PC-9 (cell line): ENCODE measurements around the gene POMGNT2. TPM values are rescaled to one million over a fixed set of nuclear protein-coding genes. Genes with fewer than 3 reads are reported as not detected.

ENCODE experiments used
- BruUV-seq: library from RNA; stranded (reverse); fragments of 400-500 nt; replicated peaks from 2 replicates; lab custom pipeline; 2021; lab: Mats Ljungman, UMichigan
- CTCF ChIA-PET: fragments of 300-600 bp; sonication (Branson Sonifier 250); formaldehyde crosslinking; loops from one replicate; lab custom pipeline; 2022; ENCODE audit warnings: antibody characterized with exemption; lab: Charles Lee
- POLR2A ChIA-PET: fragments of 300-600 bp; sonication (Branson Sonifier 250); formaldehyde crosslinking; loops from one replicate; lab custom pipeline; 2022; ENCODE audit warnings: antibody characterized with exemption; ENCODE audit not compliant: unreplicated experiment; lab: Charles Lee
- DNase-seq, 2 experiments: peaks; one replicate each; pipeline versions ENCODE4 v3.0.0 to v3.0.0-alpha.2; 2015 to 2022; ENCODE audit warnings: mixed read lengths in 1 of 2
- H2AFZ ChIP-seq: fragments of 200-600 bp; sonication (generic); 2 replicates; pipeline ENCODE4 v1.8.1; 2017; ENCODE audit warnings: antibody characterized with exemption
- H3F3A ChIP-seq: fragments of 200-600 bp; sonication (generic); 2 replicates; pipeline ENCODE4 v1.8.1; 2017; ENCODE audit warnings: antibody characterized with exemption, mild to moderate bottlenecking, low read depth; ENCODE audit not compliant: insufficient read depth
- H3K27ac ChIP-seq: fragments of 200-600 bp; sonication (generic); 2 replicates; pipeline ENCODE4 v1.6.1; 2016; ENCODE audit warnings: mixed run types
- H3K27me3 ChIP-seq: fragments of 200-600 bp; sonication (generic); 2 replicates; pipeline ENCODE4 v1.6.1; 2016; ENCODE audit warnings: low read depth, mixed run types; ENCODE audit not compliant: insufficient read depth
- H3K36me3 ChIP-seq: fragments of 200-600 bp; sonication (generic); 2 replicates; pipeline ENCODE4 v1.6.1; 2016; ENCODE audit warnings: low read depth, mixed run types
- H3K4me1 ChIP-seq: fragments of 200-600 bp; sonication (generic); replicated peaks from 2 replicates; pipeline ENCODE4 v1.6.1; 2016; ENCODE audit warnings: mixed run types; ENCODE audit not compliant: insufficient read depth
- H3K4me2 ChIP-seq: fragments of 200-600 bp; sonication (generic); 2 replicates; pipeline ENCODE4 v1.6.1; 2017; ENCODE audit warnings: mixed run types
- H3K4me3 ChIP-seq: fragments of 200-600 bp; sonication (generic); 2 replicates; pipeline ENCODE4 v1.6.1; 2016; ENCODE audit warnings: mixed run types
- H3K79me2 ChIP-seq: fragments of 200-600 bp; sonication (generic); 2 replicates; pipeline ENCODE4 v1.6.1; 2017; ENCODE audit warnings: low read depth, mixed run types
- H3K9me2 ChIP-seq: fragments of 200-600 bp; sonication (generic); 2 replicates; pipeline ENCODE4 v1.8.1; 2017; ENCODE audit warnings: mild to moderate bottlenecking; ENCODE audit not compliant: insufficient read depth
- H3K9me3 ChIP-seq: fragments of 200-600 bp; sonication (generic); 2 replicates; pipeline ENCODE4 v1.8.1; 2016; ENCODE audit warnings: low read depth; ENCODE audit not compliant: insufficient read depth
- H4K20me1 ChIP-seq: fragments of 200-600 bp; sonication (generic); 2 replicates; pipeline ENCODE4 v1.8.1; 2017; ENCODE audit not compliant: insufficient read depth
- CTCF ChIP-seq: fragments of 200-600 bp; sonication (generic); conservative IDR thresholded peaks from 2 replicates; pipeline ENCODE4 v1.6.1; 2017; ENCODE audit warnings: mixed run types, antibody characterized with exemption, mild to moderate bottlenecking, moderate library complexity
- EZH2 ChIP-seq: fragments of 200-600 bp; sonication (generic); IDR thresholded peaks from 2 replicates; pipeline ENCODE4 v1.8.0; 2017; ENCODE audit warnings: antibody characterized with exemption, low read depth
- intact Hi-C: fragments of 100-400 bp; cut with micrococcal nuclease; formaldehyde crosslinking; loops from one replicate; pipeline ENCODE4 v1.10.0; 2022; ENCODE audit not compliant: unreplicated experiment
- total RNA-seq: library from RNA; stranded (reverse); gene quantifications from 2 replicates; pipeline ENCODE4 v1.2.3, GENCODE V29; 2021

Gene POMGNT2
- total RNA-seq, 1 experiment from 2014 or later = 17.2 TPM

GRCh38 chr3:43034200-43034599, 71.7 kb downstream of the POMGNT2 start:
- Histone ChIP-seq H3F3A (no peaks in the 10 kb centered on the region), H4K20me1 (no peaks in the 10 kb centered on the region), H3K4me2 (no peak overlapping the region), H2AFZ (no peak overlapping the region), H3K27ac (no peak overlapping the region), H3K4me1 (peaks cover under 1% of the 10 kb centered on the region; the same call in 1 of the 2 replicates), H3K27me3 (no peaks in the 10 kb centered on the region), H3K9me3 (no peaks in the 10 kb centered on the region), H3K36me3 (no peaks in the 10 kb centered on the region), H3K4me3 (no peak overlapping the region), H3K79me2 (no peaks in the 10 kb centered on the region), H3K9me2 (no peaks in the 10 kb centered on the region; the same call in 1 of the 2 replicates)
- TF ChIP-seq CTCF (no peak), EZH2 (no peak)
- DNase-seq = no peak
- BruUV-seq = no TSS peak
- intact Hi-C loops = no loop called here
- POLR2A ChIA-PET = no interaction called here
- CTCF ChIA-PET = no interaction called here

DNA sequence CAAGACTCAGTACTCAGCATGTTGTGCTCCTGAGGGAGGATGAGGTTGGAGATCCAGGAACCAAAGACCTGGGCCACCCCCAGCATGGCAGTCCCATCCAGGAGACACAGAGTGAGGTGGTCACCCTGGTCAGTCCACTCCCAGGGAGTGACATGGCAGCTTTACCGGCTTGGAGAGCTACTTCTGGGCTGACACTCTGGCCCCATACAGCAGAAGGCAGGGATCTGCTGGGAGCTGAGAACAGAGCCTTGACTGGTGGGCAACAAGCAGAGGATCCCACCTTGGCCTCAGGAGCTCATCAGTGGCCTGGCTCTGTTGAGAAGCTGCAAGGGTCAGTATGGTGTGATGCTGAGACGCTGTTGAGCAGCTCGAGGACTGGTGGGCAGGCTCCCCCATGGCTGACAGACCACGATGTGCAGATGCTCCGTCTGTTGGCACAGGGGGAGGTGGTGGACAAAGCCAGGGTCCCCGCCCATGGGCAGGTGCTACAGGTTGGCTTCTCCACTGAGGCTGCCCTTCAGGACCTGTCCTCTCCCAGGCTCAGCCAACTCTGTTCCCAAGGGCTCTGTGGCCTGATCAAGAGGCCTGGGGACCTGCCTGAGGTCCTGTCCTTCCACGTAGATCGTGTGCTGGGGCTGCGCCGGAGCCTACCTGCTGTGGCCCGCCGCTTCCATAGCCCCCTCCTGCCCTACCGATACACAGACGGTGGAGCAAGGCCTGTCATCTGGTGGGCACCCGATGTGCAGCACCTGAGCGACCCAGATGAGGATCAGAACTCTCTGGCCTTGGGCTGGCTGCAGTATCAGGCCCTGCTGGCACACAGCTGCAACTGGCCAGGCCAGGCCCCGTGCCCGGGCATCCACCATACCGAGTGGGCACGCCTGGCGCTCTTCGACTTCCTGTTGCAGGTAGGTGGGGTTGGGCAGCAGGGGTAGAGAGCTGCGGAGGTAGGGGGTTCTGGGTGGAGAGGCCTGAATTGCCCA, 72.9 kb downstream of the POMGNT2 start:
- POLR2A ChIA-PET = no interaction called here
- Histone ChIP-seq H3K27me3 (no peaks in the 10 kb centered on the region), H2AFZ (no peak overlapping the region), H3K4me1 (peaks cover 13% of the 10 kb centered on the region), H4K20me1 (no peaks in the 10 kb centered on the region), H3K27ac (no peak overlapping the region), H3K4me2 (no peak overlapping the region), H3K9me2 (no peaks in the 10 kb centered on the region), H3K9me3 (no peaks in the 10 kb centered on the region), H3F3A (no peaks in the 10 kb centered on the region), H3K79me2 (no peaks in the 10 kb centered on the region), H3K4me3 (no peak overlapping the region), H3K36me3 (no peaks in the 10 kb centered on the region)
- no TSS peak for BruUV-seq
- TF ChIP-seq CTCF = no peak
- TF ChIP-seq EZH2 = no peak
- no peak for DNase-seq
- CTCF ChIA-PET = no interaction called here
- intact Hi-C loops = no loop called here

DNA sequence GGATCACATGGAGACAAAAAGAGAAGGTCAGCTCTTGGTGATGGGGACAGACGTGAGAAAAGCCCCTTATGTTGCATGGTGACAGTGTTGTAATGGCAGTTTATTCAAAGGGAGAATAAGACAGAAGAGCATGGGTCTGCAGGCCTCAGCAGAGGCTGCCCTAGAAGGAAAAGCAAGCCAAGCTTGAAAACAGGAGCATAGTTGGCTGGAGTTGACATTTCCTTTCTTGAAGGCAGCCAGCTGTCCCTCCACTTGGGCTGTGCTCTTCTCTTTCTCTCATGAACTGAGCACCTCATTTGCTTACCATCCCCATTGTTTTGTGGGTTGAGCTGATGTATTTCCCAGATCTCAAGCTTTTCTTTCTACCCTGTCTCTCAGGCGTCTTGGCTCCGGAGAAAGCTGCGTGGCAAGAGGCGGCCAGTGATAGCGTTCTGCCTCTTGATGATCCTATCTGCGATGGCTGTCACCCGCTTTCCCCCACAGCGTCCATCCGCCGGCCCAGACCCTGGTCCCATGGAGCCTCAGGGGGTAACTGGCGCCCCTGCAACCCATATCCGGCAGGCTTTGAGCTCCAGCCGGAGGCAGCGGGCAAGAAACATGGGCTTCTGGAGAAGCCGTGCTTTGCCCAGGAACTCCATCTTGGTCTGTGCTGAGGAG, 73.9 kb downstream of the POMGNT2 start:
- no peak overlapping the region for H2AFZ ChIP-seq
- H3K4me3 ChIP-seq = no peak overlapping the region
- POLR2A ChIA-PET = no interaction called here
- H3K27me3 ChIP-seq = no peaks in the 10 kb centered on the region
- H3K9me3 ChIP-seq = no peaks in the 10 kb centered on the region
- CTCF ChIA-PET = no interaction called here
- H3K79me2 ChIP-seq = no peaks in the 10 kb centered on the region
- no peaks in the 10 kb centered on the region for H4K20me1 ChIP-seq
- no peak overlapping the region for H3K27ac ChIP-seq
- no peaks in the 10 kb centered on the region for H3K36me3 ChIP-seq
- DNase-seq = no peak
- intact Hi-C loops = no loop called here
- H3K4me1 ChIP-seq = peaks cover 20% of the 10 kb centered on the region
- no peak overlapping the region for H3K4me2 ChIP-seq
- TF ChIP-seq CTCF (no peak), EZH2 (no peak)
- H3K9me2 ChIP-seq = no peaks in the 10 kb centered on the region
- no TSS peak for BruUV-seq
- H3F3A ChIP-seq = no peaks in the 10 kb centered on the region
